ENCODE results near the gene SUV39H1.

DNA sequence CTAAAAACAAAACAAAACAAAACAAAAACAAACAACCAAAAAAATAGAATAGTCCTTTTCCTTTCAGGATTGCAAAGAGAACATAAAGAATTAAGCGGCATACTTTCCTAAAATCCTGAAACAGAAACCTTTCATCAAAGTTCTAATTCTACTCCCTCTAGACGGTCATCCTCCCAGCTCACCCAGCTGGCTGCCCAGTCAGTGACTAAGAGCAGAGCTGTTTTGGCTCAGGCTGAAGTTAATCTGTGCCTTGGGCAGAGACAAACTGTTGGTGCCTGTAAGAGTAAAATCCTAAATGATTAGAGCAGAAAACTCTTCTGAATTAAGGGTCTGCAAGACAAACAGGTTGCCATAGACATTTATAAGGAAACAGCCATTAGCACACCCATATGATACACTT, 30.5 kb upstream of the SUV39H1 start:
- no peak for TF ChIP-seq POLR2A (IDR thresholded peaks at IDR 0.05)
- TF ChIP-seq, protein P1, sequence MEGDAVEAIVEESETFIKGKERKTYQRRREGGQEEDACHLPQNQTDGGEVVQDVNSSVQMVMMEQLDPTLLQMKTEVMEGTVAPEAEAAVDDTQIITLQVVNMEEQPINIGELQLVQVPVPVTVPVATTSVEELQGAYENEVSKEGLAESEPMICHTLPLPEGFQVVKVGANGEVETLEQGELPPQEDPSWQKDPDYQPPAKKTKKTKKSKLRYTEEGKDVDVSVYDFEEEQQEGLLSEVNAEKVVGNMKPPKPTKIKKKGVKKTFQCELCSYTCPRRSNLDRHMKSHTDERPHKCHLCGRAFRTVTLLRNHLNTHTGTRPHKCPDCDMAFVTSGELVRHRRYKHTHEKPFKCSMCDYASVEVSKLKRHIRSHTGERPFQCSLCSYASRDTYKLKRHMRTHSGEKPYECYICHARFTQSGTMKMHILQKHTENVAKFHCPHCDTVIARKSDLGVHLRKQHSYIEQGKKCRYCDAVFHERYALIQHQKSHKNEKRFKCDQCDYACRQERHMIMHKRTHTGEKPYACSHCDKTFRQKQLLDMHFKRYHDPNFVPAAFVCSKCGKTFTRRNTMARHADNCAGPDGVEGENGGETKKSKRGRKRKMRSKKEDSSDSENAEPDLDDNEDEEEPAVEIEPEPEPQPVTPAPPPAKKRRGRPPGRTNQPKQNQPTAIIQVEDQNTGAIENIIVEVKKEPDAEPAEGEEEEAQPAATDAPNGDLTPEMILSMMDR (IDR thresholded peaks at IDR 0.05): no peak

Measured in uterus (tissue), 2 donors.